ENCODE data around the gene USP6.

DNA sequence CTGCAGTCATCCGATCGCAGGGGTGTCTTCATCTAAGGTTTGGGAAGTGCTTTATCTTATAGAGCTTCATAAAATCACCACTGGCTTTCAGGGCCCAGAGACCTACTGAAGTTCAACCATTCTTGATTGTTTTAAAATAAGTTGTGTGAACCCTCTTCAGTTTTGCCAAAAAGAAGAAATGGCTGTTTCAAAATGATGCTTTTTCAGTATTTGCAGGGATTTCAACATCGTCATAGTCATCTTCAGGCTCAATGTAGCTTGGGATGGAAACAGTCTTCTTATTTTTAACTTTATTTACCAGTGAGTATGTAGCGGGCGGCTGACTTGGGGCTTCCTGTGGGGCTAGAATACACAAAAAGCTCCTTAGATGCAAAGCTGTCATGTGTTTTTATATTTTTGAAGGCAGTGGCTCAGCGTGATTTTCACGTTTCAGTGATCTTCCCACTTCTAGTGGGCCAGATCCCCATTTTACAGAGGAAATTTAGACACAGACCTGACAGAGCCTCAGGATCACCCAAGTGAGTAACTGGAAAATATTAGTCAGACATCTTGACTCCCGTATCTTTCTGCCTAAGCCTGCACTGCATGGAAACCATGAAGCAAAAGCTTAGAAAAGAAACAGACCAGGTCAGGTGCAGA, 94.9 kb downstream of the USP6 start:
- no peak for TF ChIP-seq CTCF (IDR thresholded peaks at IDR 0.05; ENCODE audit: poor library complexity)
- no peak for TF ChIP-seq EZH2 (IDR thresholded peaks at IDR 0.05; ENCODE audit: borderline replicate concordance)

All from hepatocyte (in vitro differentiated cells).